DMS153 (cell line): Measurements from ENCODE around the gene NPC1.

Experiments used
- DNase-seq: peaks from one replicate; lab custom pipeline; 2025; lab: John Stamatoyannopoulos, UW

Gene NPC1

DNA sequence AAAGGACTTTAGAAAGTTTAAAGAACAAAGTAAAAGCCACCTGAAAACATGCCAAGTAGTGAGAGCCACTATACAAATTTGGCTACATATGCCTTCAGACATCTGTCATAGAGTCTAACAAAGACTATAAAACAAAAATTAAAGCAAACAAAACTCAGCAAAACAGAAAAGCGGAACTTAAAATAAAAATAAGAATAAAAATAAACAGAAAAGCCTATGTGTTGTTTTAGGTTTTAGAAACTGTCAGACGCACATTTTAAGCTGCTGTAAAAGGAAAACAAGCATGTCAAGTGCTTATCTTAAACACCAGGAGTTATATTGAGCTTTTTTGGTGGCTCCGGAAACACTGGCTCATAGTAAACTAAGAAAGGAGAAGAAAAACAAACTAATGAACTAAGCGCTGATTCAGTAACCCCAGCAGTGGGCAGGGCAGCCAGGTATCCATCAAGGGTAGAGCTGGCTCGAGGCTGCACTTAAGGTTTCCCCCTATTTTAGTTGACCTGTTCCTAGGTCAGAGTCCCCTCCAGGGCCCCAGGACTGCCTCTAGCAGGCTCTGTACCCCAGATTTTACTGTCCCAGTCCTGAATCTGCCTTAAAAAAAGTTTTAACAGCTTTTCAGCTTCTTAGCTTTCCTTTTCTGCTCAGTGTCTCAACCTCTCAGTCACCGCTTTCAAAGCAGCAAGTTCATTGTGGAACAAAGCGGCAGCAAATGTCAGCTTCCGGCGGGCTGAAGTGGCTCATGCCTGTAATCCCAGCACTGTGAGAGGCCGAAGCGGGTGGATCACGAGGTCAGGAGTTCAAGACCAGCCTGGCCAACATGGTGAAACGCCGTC lies 98.4 kb downstream of the NPC1 start:
- no peak for DNase-seq

DNA sequence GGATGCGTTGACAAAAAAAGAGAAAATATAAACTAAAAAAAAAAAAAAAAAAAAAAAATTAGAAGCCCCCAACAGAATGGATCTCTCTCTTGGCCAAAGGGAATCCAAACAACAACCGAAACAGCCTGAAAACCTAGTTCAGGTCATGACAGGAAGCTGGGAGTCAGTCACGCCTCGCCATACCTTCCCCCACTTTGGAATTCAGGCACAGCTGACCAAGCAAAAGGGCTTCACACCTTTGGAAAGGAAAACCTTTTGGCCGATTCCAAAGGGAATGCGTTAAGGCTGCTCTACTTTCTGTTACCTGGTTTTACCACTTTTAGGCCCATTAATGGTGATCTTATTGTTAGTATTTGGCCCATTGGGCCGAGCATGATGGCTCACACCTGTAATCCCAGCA lies 100.9 kb downstream of the NPC1 start:
- no peak for DNase-seq

DNA sequence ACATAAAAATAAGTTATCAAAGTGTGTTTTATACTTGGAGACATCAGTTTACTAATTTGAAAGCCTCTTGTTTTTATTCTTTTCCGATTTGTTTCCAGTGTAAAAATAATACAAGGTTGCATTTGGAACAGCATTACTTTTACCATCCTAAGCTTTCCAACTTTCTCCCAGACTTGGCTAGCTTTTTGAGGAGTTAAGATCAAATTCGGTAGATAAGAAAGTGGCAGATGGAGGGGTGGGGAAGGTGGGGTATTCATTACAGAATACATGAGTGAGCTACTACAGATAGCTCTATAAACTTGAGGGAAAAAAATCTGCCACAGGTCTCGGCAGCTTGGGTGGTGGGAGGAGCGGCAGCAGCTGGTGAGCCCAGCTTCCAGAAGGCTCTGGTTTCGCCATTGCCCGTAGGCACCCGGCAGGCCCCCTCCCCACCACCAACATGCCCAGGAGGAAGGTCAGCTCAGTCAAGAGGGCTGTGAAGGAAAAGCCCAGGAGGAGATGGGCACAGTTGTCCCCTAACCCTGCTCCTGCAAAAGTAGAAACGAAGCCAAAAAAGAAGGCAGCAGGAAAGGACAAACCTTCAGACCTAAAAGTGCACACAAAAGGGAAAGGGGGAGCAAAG lies 101.6 kb downstream of the NPC1 start:
- DNase-seq: no peak
